ENCODE measurements around the gene PEX3. TPM values are rescaled to one million over a fixed set of nuclear protein-coding genes. Genes with fewer than 3 reads are reported as not detected.

PEX3 gene
- total and polyA plus RNA-seq, 10 donors = 9.0 to 21.2 (median 14.4) TPM

GRCh38 chr6:143540192-143540591 lies 89.6 kb downstream of the PEX3 start:
- Histone ChIP-seq H3K27ac (peak overlapping the region in 4 of 8 donors; percentile 41 to 88 (median 83)), H3K36me3 (no peaks in the 10 kb centered on the region), H3K4me1 (peaks cover 10 to 94% (median 41%) of the 10 kb centered on the region in 6 donors), H3K27me3 (replicated peaks in 1 of 7) (no peaks in the 10 kb centered on the region), H3K4me3 (no peak overlapping the region), H3K9me3 (no peaks in the 10 kb centered on the region)
- no peak for DNase-seq
- TF ChIP-seq POLR2A (IDR thresholded peaks at IDR 0.05) (no peak), POLR2AphosphoS5 (IDR thresholded peaks at IDR 0.05) (no peak)
- TF ChIP-seq, protein P1, sequence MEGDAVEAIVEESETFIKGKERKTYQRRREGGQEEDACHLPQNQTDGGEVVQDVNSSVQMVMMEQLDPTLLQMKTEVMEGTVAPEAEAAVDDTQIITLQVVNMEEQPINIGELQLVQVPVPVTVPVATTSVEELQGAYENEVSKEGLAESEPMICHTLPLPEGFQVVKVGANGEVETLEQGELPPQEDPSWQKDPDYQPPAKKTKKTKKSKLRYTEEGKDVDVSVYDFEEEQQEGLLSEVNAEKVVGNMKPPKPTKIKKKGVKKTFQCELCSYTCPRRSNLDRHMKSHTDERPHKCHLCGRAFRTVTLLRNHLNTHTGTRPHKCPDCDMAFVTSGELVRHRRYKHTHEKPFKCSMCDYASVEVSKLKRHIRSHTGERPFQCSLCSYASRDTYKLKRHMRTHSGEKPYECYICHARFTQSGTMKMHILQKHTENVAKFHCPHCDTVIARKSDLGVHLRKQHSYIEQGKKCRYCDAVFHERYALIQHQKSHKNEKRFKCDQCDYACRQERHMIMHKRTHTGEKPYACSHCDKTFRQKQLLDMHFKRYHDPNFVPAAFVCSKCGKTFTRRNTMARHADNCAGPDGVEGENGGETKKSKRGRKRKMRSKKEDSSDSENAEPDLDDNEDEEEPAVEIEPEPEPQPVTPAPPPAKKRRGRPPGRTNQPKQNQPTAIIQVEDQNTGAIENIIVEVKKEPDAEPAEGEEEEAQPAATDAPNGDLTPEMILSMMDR (IDR thresholded peaks at IDR 0.05 in 8 of 11, conservative IDR thresholded peaks at IDR 0.05 in 3 of 11) = no peak
- 67 to 72% (median 69%) methylated on average over 3 of the region's 3 CpGs for WGBS, 5 donors
- intact Hi-C loops (cut with DNase I; ENCODE audit: low total_unique reads) = no loop called here

Small RNAs within 50 kb of the gene (small RNA-seq; reads per million reads assigned to genes)
- gene RNA5SP221 = 0 reads per million in 4 donors

Other genes with a start within 250 kb of the PEX3 start
- gene ADAT2, start 110 bp upstream of the PEX3 start, total RNA-seq = 10 to 100 TPM in 3 of 7 donors, 1 to 10 TPM in 4; 5.4 to 13.0 (median 9.0) TPM
- gene ADAT2, start 110 bp upstream of the PEX3 start, polyA plus RNA-seq = 10 to 100 TPM in 2 of 3 donors, 1 to 10 TPM in 1; 8.3 to 17.8 (median 11.3) TPM
- gene FUCA2, start 60.9 kb downstream of the PEX3 start, total RNA-seq = 10 to 100 TPM; 26.7 to 59.3 (median 40.0) TPM
- gene FUCA2, start 60.9 kb downstream of the PEX3 start, polyA plus RNA-seq = 10 to 100 TPM; 12.5 to 15.3 (median 13.7) TPM
- gene PHACTR2, start 227.2 kb downstream of the PEX3 start, total RNA-seq = 100 to 1,000 TPM in 3 of 7 donors, 10 to 100 TPM in 4; 67.3 to 116 (median 82.4) TPM
- 10 to 100 TPM in 1 of 3 donors, 1 to 10 TPM in 2; 3.5 to 10.5 (median 4.0) TPM for gene PHACTR2, start 227.2 kb downstream of the PEX3 start, polyA plus RNA-seq